Panc1 (cell line): Measurements from ENCODE around the gene USO1. TPM values are rescaled to one million over a fixed set of nuclear protein-coding genes. Genes with fewer than 3 reads are reported as not detected.
"Not testable (repeated sequence)": the region's sequence is repeated elsewhere in the genome, so short reads cannot be mapped to it uniquely, and the experiment has no call there.

Source experiments
- ATAC-seq: fragments of 200-7000 bp; cut with Tn5 transposase; 2 replicates; pipeline ENCODE4 v1.9.1; 2020; ENCODE audit warnings: mild to moderate bottlenecking, moderate library complexity
- BruUV-seq: library from RNA; stranded (reverse); fragments of 400-500 nt; replicated peaks from 2 replicates; lab custom pipeline; 2021; lab: Mats Ljungman, UMichigan
- CTCF ChIA-PET: fragments of 300-600 bp; sonication (Branson Sonifier 250); formaldehyde crosslinking; loops from one replicate; lab custom pipeline; 2022; ENCODE audit warnings: antibody characterized with exemption; lab: Charles Lee
- POLR2A ChIA-PET: fragments of 300-600 bp; sonication (Branson Sonifier 250); formaldehyde crosslinking; loops from one replicate; lab custom pipeline; 2022; ENCODE audit warnings: antibody characterized with exemption; lab: Charles Lee
- DNase-seq: peaks from one replicate; pipeline ENCODE4 v3.0.0-alpha.2; 2010; ENCODE audit warnings: low read depth, low spot score
- H3K27ac ChIP-seq: 2 replicates; pipeline ENCODE4 v1.5.1; 2011; ENCODE audit warnings: mild to moderate bottlenecking, low read length, inconsistent platforms
- H3K27me3 ChIP-seq: fragments of 200-500 bp; sonication (Bioruptor generic); 2 replicates; pipeline ENCODE4 v1.6.0; 2014; ENCODE audit warnings: low read length, inconsistent platforms; ENCODE audit not compliant: control insufficient read depth, insufficient read depth
- H3K36me3 ChIP-seq: fragments of 200-500 bp; sonication (Bioruptor generic); 2 replicates; pipeline ENCODE4 v1.5.1; 2014; ENCODE audit warnings: inconsistent platforms, mild to moderate bottlenecking, low read length, moderate library complexity; ENCODE audit not compliant: control insufficient read depth, insufficient read depth
- H3K4me1 ChIP-seq: 2 replicates; pipeline ENCODE4 v1.5.1; 2011; ENCODE audit warnings: inconsistent platforms, mild to moderate bottlenecking, low read length, moderate library complexity; ENCODE audit not compliant: control insufficient read depth, insufficient read depth
- H3K4me3 ChIP-seq, 2 experiments: 2 replicates each; pipeline ENCODE4 v1.5.1; 2011 to 2012; ENCODE audit warnings: low read depth in 2 of 2, low read length in 2 of 2, mild to moderate bottlenecking in 2 of 2, inconsistent platforms in 1 of 2, moderate library complexity in 1 of 2
- H3K9me3 ChIP-seq: fragments of 200-500 bp; sonication (Bioruptor generic); 2 replicates; pipeline ENCODE4 v1.5.1; 2014; ENCODE audit warnings: low read depth, mild to moderate bottlenecking, inconsistent platforms, low read length, moderate library complexity; ENCODE audit not compliant: control insufficient read depth, insufficient read depth
- POLR2AphosphoS5 ChIP-seq: IDR thresholded peaks from 2 replicates; pipeline ENCODE4 v1.6.1; 2012; ENCODE audit warnings: mild to moderate bottlenecking, low read depth, low read length, moderate library complexity
- SIN3A ChIP-seq: IDR thresholded peaks from 2 replicates; pipeline ENCODE4 v1.6.1; 2012; ENCODE audit warnings: low read depth, mild to moderate bottlenecking, low read length, moderate library complexity, borderline replicate concordance; ENCODE audit not compliant: insufficient read depth
- TCF7L2 ChIP-seq: IDR thresholded peaks from 2 replicates; pipeline ENCODE4 v1.6.1; 2011; ENCODE audit warnings: mild to moderate bottlenecking, low read depth, low read length, inconsistent platforms
- in situ Hi-C: cut with HindIII; loops from 2 replicates; pipeline ENCODE4 v1.10.0; 2016; ENCODE audit warnings: low sequenced_read_pairs, low pct_unique_long_range_greater_than_20kb
- intact Hi-C: fragments of 100-400 bp; cut with micrococcal nuclease; formaldehyde crosslinking; loops from one replicate; pipeline ENCODE4 v1.10.0; 2022; ENCODE audit not compliant: unreplicated experiment
- total RNA-seq: library from RNA; stranded (reverse); gene quantifications from one replicate; pipeline ENCODE4 v1.2.1, GENCODE V29; 2021; ENCODE audit not compliant: unreplicated experiment
- TF ChIP-seq, protein P1 (sequence below): fragments of 450-650 bp; IDR thresholded peaks from 2 replicates; pipeline ENCODE4 v1.5.1; 2017; ENCODE audit warnings: mild to moderate bottlenecking
- TF ChIP-seq, protein P2 (sequence below), 2 experiments: IDR thresholded peaks; 2 replicates each; pipeline ENCODE4 v1.6.1; 2011 to 2012; ENCODE audit warnings: low read depth in 2 of 2, control low read depth in 1 of 2, low read length in 1 of 2, mild to moderate bottlenecking in 1 of 2, moderate library complexity in 1 of 2; ENCODE audit not compliant: insufficient read depth in 1 of 2

Gene USO1
- total RNA-seq, 1 experiment from 2014 or later: 50.0 TPM

DNA sequence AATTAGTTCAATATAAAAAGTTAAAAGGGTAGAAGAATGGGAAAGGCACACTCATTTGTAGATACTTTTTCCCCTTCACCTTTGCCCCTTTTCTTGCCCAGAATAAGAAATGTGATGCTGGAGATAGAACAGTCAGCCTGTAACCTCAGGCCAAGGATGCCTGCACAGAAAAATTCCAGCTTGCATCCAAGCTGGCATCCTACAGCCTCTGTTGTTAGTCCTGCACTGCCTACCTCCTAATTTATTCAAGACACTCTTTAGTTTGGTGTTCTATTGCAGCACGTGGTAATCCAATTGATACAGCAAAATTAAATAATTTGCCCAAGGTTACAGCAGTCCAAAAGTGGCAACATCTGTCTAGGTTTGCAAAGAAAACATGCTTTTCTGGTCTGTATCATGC lies 9.7 kb upstream of the USO1 start:
- TF ChIP-seq SIN3A: no peak
- TF ChIP-seq, protein P1, sequence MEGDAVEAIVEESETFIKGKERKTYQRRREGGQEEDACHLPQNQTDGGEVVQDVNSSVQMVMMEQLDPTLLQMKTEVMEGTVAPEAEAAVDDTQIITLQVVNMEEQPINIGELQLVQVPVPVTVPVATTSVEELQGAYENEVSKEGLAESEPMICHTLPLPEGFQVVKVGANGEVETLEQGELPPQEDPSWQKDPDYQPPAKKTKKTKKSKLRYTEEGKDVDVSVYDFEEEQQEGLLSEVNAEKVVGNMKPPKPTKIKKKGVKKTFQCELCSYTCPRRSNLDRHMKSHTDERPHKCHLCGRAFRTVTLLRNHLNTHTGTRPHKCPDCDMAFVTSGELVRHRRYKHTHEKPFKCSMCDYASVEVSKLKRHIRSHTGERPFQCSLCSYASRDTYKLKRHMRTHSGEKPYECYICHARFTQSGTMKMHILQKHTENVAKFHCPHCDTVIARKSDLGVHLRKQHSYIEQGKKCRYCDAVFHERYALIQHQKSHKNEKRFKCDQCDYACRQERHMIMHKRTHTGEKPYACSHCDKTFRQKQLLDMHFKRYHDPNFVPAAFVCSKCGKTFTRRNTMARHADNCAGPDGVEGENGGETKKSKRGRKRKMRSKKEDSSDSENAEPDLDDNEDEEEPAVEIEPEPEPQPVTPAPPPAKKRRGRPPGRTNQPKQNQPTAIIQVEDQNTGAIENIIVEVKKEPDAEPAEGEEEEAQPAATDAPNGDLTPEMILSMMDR: no peak
- TF ChIP-seq, protein P2, sequence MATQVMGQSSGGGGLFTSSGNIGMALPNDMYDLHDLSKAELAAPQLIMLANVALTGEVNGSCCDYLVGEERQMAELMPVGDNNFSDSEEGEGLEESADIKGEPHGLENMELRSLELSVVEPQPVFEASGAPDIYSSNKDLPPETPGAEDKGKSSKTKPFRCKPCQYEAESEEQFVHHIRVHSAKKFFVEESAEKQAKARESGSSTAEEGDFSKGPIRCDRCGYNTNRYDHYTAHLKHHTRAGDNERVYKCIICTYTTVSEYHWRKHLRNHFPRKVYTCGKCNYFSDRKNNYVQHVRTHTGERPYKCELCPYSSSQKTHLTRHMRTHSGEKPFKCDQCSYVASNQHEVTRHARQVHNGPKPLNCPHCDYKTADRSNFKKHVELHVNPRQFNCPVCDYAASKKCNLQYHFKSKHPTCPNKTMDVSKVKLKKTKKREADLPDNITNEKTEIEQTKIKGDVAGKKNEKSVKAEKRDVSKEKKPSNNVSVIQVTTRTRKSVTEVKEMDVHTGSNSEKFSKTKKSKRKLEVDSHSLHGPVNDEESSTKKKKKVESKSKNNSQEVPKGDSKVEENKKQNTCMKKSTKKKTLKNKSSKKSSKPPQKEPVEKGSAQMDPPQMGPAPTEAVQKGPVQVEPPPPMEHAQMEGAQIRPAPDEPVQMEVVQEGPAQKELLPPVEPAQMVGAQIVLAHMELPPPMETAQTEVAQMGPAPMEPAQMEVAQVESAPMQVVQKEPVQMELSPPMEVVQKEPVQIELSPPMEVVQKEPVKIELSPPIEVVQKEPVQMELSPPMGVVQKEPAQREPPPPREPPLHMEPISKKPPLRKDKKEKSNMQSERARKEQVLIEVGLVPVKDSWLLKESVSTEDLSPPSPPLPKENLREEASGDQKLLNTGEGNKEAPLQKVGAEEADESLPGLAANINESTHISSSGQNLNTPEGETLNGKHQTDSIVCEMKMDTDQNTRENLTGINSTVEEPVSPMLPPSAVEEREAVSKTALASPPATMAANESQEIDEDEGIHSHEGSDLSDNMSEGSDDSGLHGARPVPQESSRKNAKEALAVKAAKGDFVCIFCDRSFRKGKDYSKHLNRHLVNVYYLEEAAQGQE (IDR thresholded peaks at IDR 0.05; ENCODE audit: insufficient read depth in 1 of 2, low read depth in 2 of 2, low read length in 1 of 2): no peak
- no peak for TF ChIP-seq TCF7L2
- no peak for TF ChIP-seq POLR2AphosphoS5
- Histone ChIP-seq H3K4me1 (no peaks in the 10 kb centered on the region), H3K27ac (no peak overlapping the region), H3K4me3 (no peak overlapping the region), H3K27me3 (no peaks in the 10 kb centered on the region), H3K9me3 (no peaks in the 10 kb centered on the region), H3K36me3 (no peaks in the 10 kb centered on the region)
- CTCF ChIA-PET: no interaction called here
- POLR2A ChIA-PET: interaction anchor here (0.6 kb wide), 1 partner anchor 49 kb away, joined by 3 read pairs; no protein-coding TSS in a partner anchor
- ATAC-seq (no peak), DNase-seq (no peak)
- no TSS peak for BruUV-seq
- intact Hi-C loops: no loop called here
- in situ Hi-C loops: no loop called here

- no peaks in the 10 kb centered on the region for H3K9me3 ChIP-seq
- in situ Hi-C loops (no loop called here), intact Hi-C loops (no loop called here)
- no peak overlapping the region for H3K27ac ChIP-seq
- no peaks in the 10 kb centered on the region for H3K27me3 ChIP-seq
- ATAC-seq (no peak), DNase-seq (no peak)
- H3K36me3 ChIP-seq: no peaks in the 10 kb centered on the region
- POLR2A ChIA-PET: interaction anchor here (0.6 kb wide), 1 partner anchor 175 kb away, joined by 9 read pairs; no protein-coding TSS in a partner anchor
- H3K4me3 ChIP-seq: no peak overlapping the region
- TF ChIP-seq, protein P1: no peak
- TF ChIP-seq SIN3A (no peak), TCF7L2 (no peak), POLR2AphosphoS5 (no peak)
- TF ChIP-seq, protein P2 (IDR thresholded peaks at IDR 0.05; ENCODE audit: insufficient read depth in 1 of 2, low read depth in 2 of 2, low read length in 1 of 2): no peak
- no peaks in the 10 kb centered on the region for H3K4me1 ChIP-seq
- no TSS peak for BruUV-seq
- CTCF ChIA-PET: no interaction called here
These were observed 9.1 kb upstream of the USO1 start for GRCh38 chr4:75715105-75715799.

GRCh38 chr4:75716054-75716453 lies 8.3 kb upstream of the USO1 start:
- BruUV-seq, ATAC-seq, H3K36me3 ChIP-seq, DNase-seq, CTCF ChIA-PET, H3K9me3 ChIP-seq, H3K4me3 ChIP-seq, H3K27ac ChIP-seq, in situ Hi-C loops, H3K4me1 ChIP-seq, intact Hi-C loops, H3K27me3 ChIP-seq: not testable (repeated sequence)
- POLR2A ChIA-PET: interaction anchor here (0.6 kb wide), 1 partner anchor 174 kb away, joined by 9 read pairs; no protein-coding TSS in a partner anchor
